Stimulated activated CD8-positive, alpha-beta memory T cell treated with anti-CD3 and anti-CD28 coated beads, Interleukin-15, amount 100 ng/mL, for 24 hours (primary cell): ENCODE results near the gene PSMC3IP.

Experiments used
- DNase-seq: peaks from one replicate; pipeline ENCODE4 v3.0.0-alpha.2; 2020; ENCODE audit warnings: low read depth

Gene PSMC3IP

GRCh38 chr17:42537826-42538451 lies 39.6 kb downstream of the PSMC3IP start:
- no peak for DNase-seq

GRCh38 chr17:42537156-42537805 lies 40.2 kb downstream of the PSMC3IP start:
- DNase-seq, result no peak

- peak; percentile 38 for DNase-seq
These were observed 41.0 kb downstream of the PSMC3IP start for GRCh38 chr17:42536372-42537155.

GRCh38 chr17:42536048-42536371 lies 41.5 kb downstream of the PSMC3IP start, which contains the start of gene NAGLU:
Gene NAGLU, plus strand, starts transcription at chr17:42536241. Its CDS starts 32 bp downstream, at chr17:42536273.
- DNase-seq, result peak; percentile 60

- no peak for DNase-seq
These were observed 42.1 kb downstream of the PSMC3IP start for GRCh38 chr17:42535155-42536047.

GRCh38 chr17:42531455-42532354 lies 45.8 kb downstream of the PSMC3IP start:
- DNase-seq, result no peak

- no peak for DNase-seq
These were observed 46.5 kb downstream of the PSMC3IP start for GRCh38 chr17:42530952-42531454.

GRCh38 chr17:42529061-42529460 lies 48.5 kb downstream of the PSMC3IP start:
- DNase-seq, result no peak

GRCh38 chr17:42527932-42528331 lies 49.6 kb downstream of the PSMC3IP start:
- no peak for DNase-seq

GRCh38 chr17:42526031-42526444 lies 51.5 kb downstream of the PSMC3IP start:
- DNase-seq, result no peak

- DNase-seq, result no peak
These were observed 52.3 kb downstream of the PSMC3IP start for GRCh38 chr17:42525221-42525620.

- DNase-seq, result no peak
These were observed 54.7 kb downstream of the PSMC3IP start for GRCh38 chr17:42522798-42523278.
